ENCODE results near the gene LTK.
"Not testable (repeated sequence)": the region's sequence is repeated elsewhere in the genome, so short reads cannot be mapped to it uniquely, and the experiment has no call there.

The LTK gene

GRCh38 chr15:41474436-41474835, 39.2 kb downstream of the LTK start:
- Histone ChIP-seq H3K27ac (ENCODE audit: low read depth, low read length) (no peak overlapping the region), H3K79me2 (ENCODE audit: control insufficient read depth, insufficient read depth, low read length, unreplicated experiment) (no peaks in the 10 kb centered on the region), H2AFZ (ENCODE audit: low read length, unreplicated experiment) (no peak overlapping the region), H3K36me3 (ENCODE audit: insufficient read depth, low read length) (peaks cover 32% of the 10 kb centered on the region), H3K4me1 (ENCODE audit: control insufficient read depth, insufficient read depth, low read length, unreplicated experiment) (peaks cover 8% of the 10 kb centered on the region), H3K4me3 (ENCODE audit: low read depth, low read length) (no peak overlapping the region), H3K27me3 (ENCODE audit: insufficient read depth, low read length) (no peaks in the 10 kb centered on the region)

- no peaks in the 10 kb centered on the region for H3K79me2 ChIP-seq (ENCODE audit: control insufficient read depth, insufficient read depth, low read length, unreplicated experiment)
- peaks cover 8% of the 10 kb centered on the region for H3K4me1 ChIP-seq (ENCODE audit: control insufficient read depth, insufficient read depth, low read length, unreplicated experiment)
- no peaks in the 10 kb centered on the region for H3K27me3 ChIP-seq (ENCODE audit: insufficient read depth, low read length)
- H3K27ac ChIP-seq (ENCODE audit: low read depth, low read length) = no peak overlapping the region
- no peak overlapping the region for H3K4me3 ChIP-seq (ENCODE audit: low read depth, low read length)
- H2AFZ ChIP-seq (ENCODE audit: low read length, unreplicated experiment) = no peak overlapping the region
- H3K36me3 ChIP-seq (ENCODE audit: insufficient read depth, low read length) = peaks cover 24% of the 10 kb centered on the region
Measured at GRCh38 chr15:41473418-41473817, 40.2 kb downstream of the LTK start.

DNA sequence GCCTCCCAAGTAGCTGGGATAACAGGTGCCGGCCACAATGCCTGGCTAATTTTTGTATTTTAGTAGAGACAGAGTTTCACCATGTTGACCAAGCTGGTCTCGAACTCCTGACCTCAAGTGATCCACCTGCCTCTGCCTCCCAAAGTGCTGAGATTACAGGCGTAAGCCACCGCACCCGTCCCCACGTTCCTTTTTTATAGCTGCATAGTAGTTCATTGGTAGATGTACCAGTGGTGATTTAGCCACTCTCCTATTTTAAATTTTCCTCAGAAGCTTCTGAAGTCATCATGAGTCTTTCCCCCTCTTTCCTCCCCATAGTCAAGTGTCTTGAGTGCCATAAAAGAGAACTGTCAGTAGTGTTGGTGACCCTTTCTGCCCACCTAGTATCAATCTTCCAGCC, 44.0 kb downstream of the LTK start:
- not testable (repeated sequence) for H3K4me3 ChIP-seq (ENCODE audit: low read depth, low read length); H3K27me3 ChIP-seq (ENCODE audit: insufficient read depth, low read length); H2AFZ ChIP-seq (ENCODE audit: low read length, unreplicated experiment); H3K27ac ChIP-seq (ENCODE audit: low read depth, low read length); H3K4me1 ChIP-seq (ENCODE audit: control insufficient read depth, insufficient read depth, low read length, unreplicated experiment); H3K79me2 ChIP-seq (ENCODE audit: control insufficient read depth, insufficient read depth, low read length, unreplicated experiment)
- H3K36me3 ChIP-seq (ENCODE audit: insufficient read depth, low read length) = peaks cover 21% of the 10 kb centered on the region; the same call in 1 of the 2 replicates

DNA sequence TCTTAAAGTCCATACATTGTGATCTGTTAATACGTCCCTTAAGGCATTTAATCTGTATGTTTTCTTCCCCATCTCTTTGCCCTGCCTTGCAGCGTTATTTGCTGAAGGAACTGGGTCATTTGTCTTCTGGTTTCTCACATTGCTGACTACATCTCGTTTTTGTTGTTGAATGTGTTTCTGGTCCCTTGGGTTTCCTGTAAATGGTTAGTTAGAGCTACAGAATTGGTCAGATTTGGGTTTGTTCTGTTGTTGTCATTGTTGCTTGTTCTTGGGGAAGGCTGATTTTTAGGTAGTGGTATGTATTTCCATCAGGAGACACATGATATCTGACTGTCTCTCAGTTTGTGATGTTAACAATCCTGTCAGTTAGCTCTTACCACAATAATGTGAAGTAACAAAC, 46.9 kb downstream of the LTK start:
- Histone ChIP-seq H3K36me3 (ENCODE audit: insufficient read depth, low read length) (peaks cover 24% of the 10 kb centered on the region), H3K4me3 (ENCODE audit: low read depth, low read length) (no peak overlapping the region), H2AFZ (ENCODE audit: low read length, unreplicated experiment) (no peak overlapping the region), H3K79me2 (ENCODE audit: control insufficient read depth, insufficient read depth, low read length, unreplicated experiment) (no peaks in the 10 kb centered on the region), H3K27me3 (ENCODE audit: insufficient read depth, low read length) (no peaks in the 10 kb centered on the region), H3K4me1 (ENCODE audit: control insufficient read depth, insufficient read depth, low read length, unreplicated experiment) (no peaks in the 10 kb centered on the region), H3K27ac (ENCODE audit: low read depth, low read length) (no peak overlapping the region)

DNA sequence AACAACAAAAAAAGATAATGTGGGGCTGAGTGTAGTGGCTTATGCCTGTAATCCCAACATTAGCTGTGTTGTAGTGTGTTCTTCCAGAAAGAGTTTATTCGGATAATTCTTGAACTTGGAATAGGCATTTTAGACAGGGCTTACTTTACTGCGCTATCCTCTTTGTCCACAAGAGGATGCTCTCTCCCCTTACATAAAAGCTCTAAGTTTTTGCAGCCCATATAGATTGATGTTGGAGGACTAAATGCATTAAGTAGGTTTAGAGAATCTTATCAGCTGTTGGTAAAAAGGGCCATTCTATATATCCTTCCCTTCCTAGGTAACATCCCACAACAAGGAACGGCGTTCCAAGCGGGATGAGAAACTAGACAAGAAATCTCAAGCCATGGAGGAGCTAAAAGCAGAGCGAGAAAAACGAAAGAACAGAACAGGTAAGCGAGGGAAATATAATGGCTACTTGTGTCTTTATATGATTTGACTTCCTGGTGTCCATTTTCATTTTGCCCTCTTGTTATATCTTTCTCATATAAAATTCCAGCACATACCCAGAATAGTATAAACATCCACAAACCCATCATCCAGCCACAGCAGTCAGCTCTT, 47.7 kb downstream of the LTK start:
- H3K79me2 ChIP-seq (ENCODE audit: control insufficient read depth, insufficient read depth, low read length, unreplicated experiment) = no peaks in the 10 kb centered on the region
- no peaks in the 10 kb centered on the region for H3K4me1 ChIP-seq (ENCODE audit: control insufficient read depth, insufficient read depth, low read length, unreplicated experiment)
- no peak overlapping the region for H2AFZ ChIP-seq (ENCODE audit: low read length, unreplicated experiment)
- H3K36me3 ChIP-seq (ENCODE audit: insufficient read depth, low read length) = peaks cover 18% of the 10 kb centered on the region
- no peak overlapping the region for H3K4me3 ChIP-seq (ENCODE audit: low read depth, low read length)
- no peak overlapping the region for H3K27ac ChIP-seq (ENCODE audit: low read depth, low read length)
- H3K27me3 ChIP-seq (ENCODE audit: insufficient read depth, low read length) = no peaks in the 10 kb centered on the region

GRCh38 chr15:41464889-41465580, 48.6 kb downstream of the LTK start:
- no peak overlapping the region for H2AFZ ChIP-seq (ENCODE audit: low read length, unreplicated experiment)
- no peak overlapping the region for H3K4me3 ChIP-seq (ENCODE audit: low read depth, low read length)
- no peak overlapping the region for H3K27ac ChIP-seq (ENCODE audit: low read depth, low read length)
- no peaks in the 10 kb centered on the region for H3K27me3 ChIP-seq (ENCODE audit: insufficient read depth, low read length)
- H3K79me2 ChIP-seq (ENCODE audit: control insufficient read depth, insufficient read depth, low read length, unreplicated experiment) = no peaks in the 10 kb centered on the region
- H3K36me3 ChIP-seq (ENCODE audit: insufficient read depth, low read length) = peaks cover 13% of the 10 kb centered on the region
- no peaks in the 10 kb centered on the region for H3K4me1 ChIP-seq (ENCODE audit: control insufficient read depth, insufficient read depth, low read length, unreplicated experiment)

- H3K4me3 ChIP-seq (ENCODE audit: low read depth, low read length) = no peak overlapping the region
- peaks cover 16% of the 10 kb centered on the region for H3K36me3 ChIP-seq (ENCODE audit: insufficient read depth, low read length)
- no peaks in the 10 kb centered on the region for H3K27me3 ChIP-seq (ENCODE audit: insufficient read depth, low read length)
- H2AFZ ChIP-seq (ENCODE audit: low read length, unreplicated experiment) = no peak overlapping the region
- no peak overlapping the region for H3K27ac ChIP-seq (ENCODE audit: low read depth, low read length)
- no peaks in the 10 kb centered on the region for H3K79me2 ChIP-seq (ENCODE audit: control insufficient read depth, insufficient read depth, low read length, unreplicated experiment)
- no peaks in the 10 kb centered on the region for H3K4me1 ChIP-seq (ENCODE audit: control insufficient read depth, insufficient read depth, low read length, unreplicated experiment)
Measured at GRCh38 chr15:41462084-41462795, 51.4 kb downstream of the LTK start.
